22Rv1 (cell line): Measurements from ENCODE around the gene FAM83E.

Experiments
- CTCF ChIP-seq: fragments of 450-650 bp; IDR thresholded peaks from 2 replicates; pipeline ENCODE4 v1.5.1; 2017; ENCODE audit warnings: mild to moderate bottlenecking
- ZFX ChIP-seq: fragments of 450-650 bp; IDR thresholded peaks from 2 replicates; pipeline ENCODE4 v1.6.1; 2017; ENCODE audit warnings: antibody characterized with exemption, borderline replicate concordance

GRCh38 chr19:48613852-48614435 lies 932 bp downstream of the FAM83E start:
- TF ChIP-seq CTCF (no peak), ZFX (no peak)
